PC-3 (cell line): Measurements from ENCODE around the gene IL10. TPM values are rescaled to one million over a fixed set of nuclear protein-coding genes. Genes with fewer than 3 reads are reported as not detected.

Experiments used
- ATAC-seq: fragments of 200-7000 bp; cut with Tn5 transposase; 2 replicates; pipeline ENCODE4 v1.9.1; 2020; ENCODE audit warnings: mild to moderate bottlenecking, moderate library complexity
- BruUV-seq: library from RNA; stranded (reverse); fragments of 400-500 nt; replicated peaks from 2 replicates; lab custom pipeline; 2021; lab: Mats Ljungman, UMichigan
- CTCF ChIA-PET: fragments of 300-600 bp; sonication (Branson Sonifier 250); formaldehyde crosslinking; loops from one replicate; lab custom pipeline; 2022; ENCODE audit warnings: antibody characterized with exemption; lab: Charles Lee
- POLR2A ChIA-PET: fragments of 300-600 bp; sonication (Branson Sonifier 250); formaldehyde crosslinking; loops from one replicate; lab custom pipeline; 2022; ENCODE audit warnings: antibody characterized with exemption; ENCODE audit not compliant: unreplicated experiment; lab: Charles Lee
- DNase-seq: peaks from one replicate; pipeline ENCODE4 v3.0.0-alpha.2; 2015
- H2AFZ ChIP-seq: fragments of 300-600 bp; sonication (generic); 2 replicates; pipeline ENCODE4 v1.6.0; 2016; ENCODE audit warnings: antibody characterized with exemption, low read length
- H3F3A ChIP-seq: fragments of 300-600 bp; sonication (generic); one replicate; pipeline ENCODE4 v1.6.0; 2017; ENCODE audit warnings: antibody characterized with exemption, low read length, control low read depth, mild to moderate bottlenecking; ENCODE audit not compliant: unreplicated experiment
- H3K27ac ChIP-seq: fragments of 300-600 bp; sonication (generic); 2 replicates; pipeline ENCODE4 v1.5.1; 2016; ENCODE audit warnings: mild to moderate bottlenecking, low read length
- H3K27me3 ChIP-seq: fragments of 300-600 bp; sonication (generic); 2 replicates; pipeline ENCODE4 v1.6.1; 2016; ENCODE audit warnings: low read length, mixed read lengths
- H3K36me3 ChIP-seq: fragments of 300-600 bp; sonication (generic); 2 replicates; pipeline ENCODE4 v1.6.1; 2016; ENCODE audit warnings: low read depth, mixed run types, low read length, mixed read lengths
- H3K4me1 ChIP-seq: fragments of 300-600 bp; sonication (generic); 2 replicates; pipeline ENCODE4 v1.5.1; 2016; ENCODE audit warnings: low read length; ENCODE audit not compliant: insufficient read depth
- H3K4me2 ChIP-seq: fragments of 300-600 bp; sonication (generic); 2 replicates; pipeline ENCODE4 v1.6.0; 2016; ENCODE audit warnings: low read length
- H3K4me3 ChIP-seq: fragments of 300-600 bp; sonication (generic); 2 replicates; pipeline ENCODE4 v1.5.1; 2016; ENCODE audit warnings: mild to moderate bottlenecking, low read length, mixed read lengths
- H3K79me2 ChIP-seq: fragments of 300-600 bp; sonication (generic); 2 replicates; pipeline ENCODE4 v1.6.1; 2017; ENCODE audit warnings: low read length, mixed read lengths
- H3K9ac ChIP-seq: fragments of 300-600 bp; sonication (generic); 2 replicates; pipeline ENCODE4 v1.6.0; 2016; ENCODE audit warnings: mild to moderate bottlenecking, low read length
- H3K9me2 ChIP-seq: fragments of 300-600 bp; sonication (generic); replicated peaks from 2 replicates; pipeline ENCODE4 v1.6.1; 2016; ENCODE audit warnings: mixed run types, low read length, mixed read lengths
- H3K9me3 ChIP-seq: fragments of 300-600 bp; sonication (generic); 2 replicates; pipeline ENCODE4 v1.6.1; 2016; ENCODE audit warnings: low read length, mixed read lengths
- H4K20me1 ChIP-seq: fragments of 300-600 bp; sonication (generic); 2 replicates; pipeline ENCODE4 v1.6.1; 2016; ENCODE audit warnings: low read length, mixed read lengths
- EZH2 ChIP-seq: fragments of 300-600 bp; sonication (generic); IDR thresholded peaks from one replicate; pipeline ENCODE4 v1.6.1; 2017; ENCODE audit warnings: antibody characterized with exemption, mild to moderate bottlenecking, low read length; ENCODE audit not compliant: unreplicated experiment
- EZH2phosphoT487 ChIP-seq: fragments of 300-600 bp; sonication (generic); IDR thresholded peaks from 2 replicates; pipeline ENCODE4 v1.6.1; 2018; ENCODE audit warnings: mild to moderate bottlenecking, antibody characterized with exemption, low read length, borderline replicate concordance
- intact Hi-C: fragments of 100-400 bp; cut with micrococcal nuclease; formaldehyde crosslinking; loops from 2 replicates; pipeline ENCODE4 v1.9.0; 2023
- total RNA-seq: library from RNA; depleted of rRNA; stranded (reverse); fragments of >200 nt; gene quantifications from 2 replicates; pipeline ENCODE4 v1.2.3, GENCODE V29; 2014
- TF ChIP-seq, protein P1 (sequence below): fragments of 300-600 bp; sonication (generic); conservative IDR thresholded peaks from 2 replicates; pipeline ENCODE4 v1.5.1; 2017; ENCODE audit warnings: antibody characterized with exemption, low read depth, mild to moderate bottlenecking, low read length

IL10 gene
- total RNA-seq, 1 experiment from 2014 or later, result not detected

DNA sequence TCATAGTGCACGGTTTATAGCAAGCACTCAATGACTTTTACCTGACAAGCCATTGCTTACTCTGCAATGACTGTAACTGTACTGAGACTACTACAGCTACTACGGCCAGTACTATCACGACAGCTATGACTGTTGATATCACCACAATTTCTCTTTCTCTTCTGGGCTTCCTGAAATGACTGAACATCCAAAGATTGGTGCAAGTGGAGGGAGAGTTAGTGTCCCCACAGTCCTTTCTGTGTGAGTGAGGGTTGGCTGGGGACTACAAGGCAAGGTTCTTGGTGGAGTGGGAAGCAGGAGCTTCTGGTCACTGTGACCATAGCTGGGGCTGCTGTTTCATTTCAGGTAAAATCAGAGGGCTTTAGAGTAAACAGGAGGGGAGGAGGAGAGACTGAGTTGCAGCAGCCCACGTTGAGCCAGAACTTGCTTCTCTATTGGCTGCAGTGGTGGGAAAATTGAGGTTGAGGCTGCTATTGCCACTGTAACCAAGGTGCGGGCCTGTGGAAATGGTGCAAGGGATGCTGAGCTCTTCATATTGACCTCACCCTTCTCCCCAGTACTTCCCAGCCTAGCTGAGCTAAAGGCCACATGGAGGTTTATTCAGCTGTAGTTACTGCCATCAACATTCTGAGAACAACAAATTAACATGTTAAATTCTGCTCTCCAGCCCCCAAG is 14.1 kb upstream of the IL10 start:
- no peaks in the 10 kb centered on the region for H3F3A ChIP-seq
- ChIA-PET CTCF (no interaction called here), POLR2A (no interaction called here)
- no TSS peak for BruUV-seq
- no peak overlapping the region for H3K4me2 ChIP-seq
- H3K36me3 ChIP-seq, result no peaks in the 10 kb centered on the region
- no peaks in the 10 kb centered on the region for H4K20me1 ChIP-seq
- H3K9me3 ChIP-seq, result no peaks in the 10 kb centered on the region
- H3K9me2 ChIP-seq, result no peaks in the 10 kb centered on the region
- peaks cover 74% of the 10 kb centered on the region for H3K27me3 ChIP-seq
- no peaks in the 10 kb centered on the region for H3K79me2 ChIP-seq
- DNase-seq (no peak), ATAC-seq (no peak)
- no peak overlapping the region for H3K27ac ChIP-seq
- no peak overlapping the region for H2AFZ ChIP-seq
- no peak overlapping the region for H3K4me3 ChIP-seq
- TF ChIP-seq EZH2 (no peak), EZH2phosphoT487 (no peak)
- TF ChIP-seq, protein P1, sequence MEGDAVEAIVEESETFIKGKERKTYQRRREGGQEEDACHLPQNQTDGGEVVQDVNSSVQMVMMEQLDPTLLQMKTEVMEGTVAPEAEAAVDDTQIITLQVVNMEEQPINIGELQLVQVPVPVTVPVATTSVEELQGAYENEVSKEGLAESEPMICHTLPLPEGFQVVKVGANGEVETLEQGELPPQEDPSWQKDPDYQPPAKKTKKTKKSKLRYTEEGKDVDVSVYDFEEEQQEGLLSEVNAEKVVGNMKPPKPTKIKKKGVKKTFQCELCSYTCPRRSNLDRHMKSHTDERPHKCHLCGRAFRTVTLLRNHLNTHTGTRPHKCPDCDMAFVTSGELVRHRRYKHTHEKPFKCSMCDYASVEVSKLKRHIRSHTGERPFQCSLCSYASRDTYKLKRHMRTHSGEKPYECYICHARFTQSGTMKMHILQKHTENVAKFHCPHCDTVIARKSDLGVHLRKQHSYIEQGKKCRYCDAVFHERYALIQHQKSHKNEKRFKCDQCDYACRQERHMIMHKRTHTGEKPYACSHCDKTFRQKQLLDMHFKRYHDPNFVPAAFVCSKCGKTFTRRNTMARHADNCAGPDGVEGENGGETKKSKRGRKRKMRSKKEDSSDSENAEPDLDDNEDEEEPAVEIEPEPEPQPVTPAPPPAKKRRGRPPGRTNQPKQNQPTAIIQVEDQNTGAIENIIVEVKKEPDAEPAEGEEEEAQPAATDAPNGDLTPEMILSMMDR, result no peak
- H3K4me1 ChIP-seq, result no peaks in the 10 kb centered on the region
- H3K9ac ChIP-seq, result no peak overlapping the region
- intact Hi-C loops, result no loop called here

DNA sequence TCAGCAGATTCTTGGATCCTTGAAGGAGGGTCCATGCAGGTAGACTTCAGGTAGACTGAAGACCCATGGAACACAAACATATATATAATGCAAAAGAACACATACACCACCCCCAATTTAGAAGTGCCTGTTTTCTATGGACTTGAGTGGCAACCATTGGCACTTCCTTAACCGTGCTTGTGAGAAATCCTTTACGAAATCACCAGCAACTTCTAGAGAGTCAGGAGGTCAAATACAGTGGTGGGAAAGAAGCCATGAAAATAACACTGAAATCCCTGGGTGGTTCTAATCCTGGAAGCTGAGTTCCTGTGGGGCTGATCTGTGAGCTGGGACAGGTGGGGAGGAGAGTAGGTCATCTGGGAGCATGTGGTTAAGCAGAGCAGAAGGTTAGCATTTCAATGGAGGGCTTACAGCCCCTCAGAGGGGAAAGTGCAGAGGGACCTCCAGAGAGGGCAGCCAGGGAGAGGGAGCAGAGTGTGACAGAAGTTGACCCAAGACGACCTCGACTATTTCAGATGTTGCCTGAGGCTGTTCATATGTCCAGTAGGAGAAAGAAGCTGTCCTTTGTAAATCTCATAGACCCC is 13.0 kb upstream of the IL10 start:
- DNase-seq, result no peak
- BruUV-seq, result no TSS peak
- no peaks in the 10 kb centered on the region for H3F3A ChIP-seq
- H3K79me2 ChIP-seq, result no peaks in the 10 kb centered on the region
- no peaks in the 10 kb centered on the region for H3K4me1 ChIP-seq
- H2AFZ ChIP-seq, result no peak overlapping the region
- peaks cover 67% of the 10 kb centered on the region for H3K27me3 ChIP-seq
- H3K9me2 ChIP-seq, result no peaks in the 10 kb centered on the region
- intact Hi-C loops, result no loop called here
- POLR2A ChIA-PET, result no interaction called here
- H3K36me3 ChIP-seq, result no peaks in the 10 kb centered on the region
- TF ChIP-seq EZH2 (no peak), EZH2phosphoT487 (no peak)
- TF ChIP-seq, protein P1, result no peak
- no peak overlapping the region for H3K4me2 ChIP-seq
- no peak overlapping the region for H3K9ac ChIP-seq
- CTCF ChIA-PET, result no interaction called here
- no peaks in the 10 kb centered on the region for H3K9me3 ChIP-seq
- H4K20me1 ChIP-seq, result no peaks in the 10 kb centered on the region
- no peak for ATAC-seq
- H3K4me3 ChIP-seq, result no peak overlapping the region
- H3K27ac ChIP-seq, result no peak overlapping the region

DNA sequence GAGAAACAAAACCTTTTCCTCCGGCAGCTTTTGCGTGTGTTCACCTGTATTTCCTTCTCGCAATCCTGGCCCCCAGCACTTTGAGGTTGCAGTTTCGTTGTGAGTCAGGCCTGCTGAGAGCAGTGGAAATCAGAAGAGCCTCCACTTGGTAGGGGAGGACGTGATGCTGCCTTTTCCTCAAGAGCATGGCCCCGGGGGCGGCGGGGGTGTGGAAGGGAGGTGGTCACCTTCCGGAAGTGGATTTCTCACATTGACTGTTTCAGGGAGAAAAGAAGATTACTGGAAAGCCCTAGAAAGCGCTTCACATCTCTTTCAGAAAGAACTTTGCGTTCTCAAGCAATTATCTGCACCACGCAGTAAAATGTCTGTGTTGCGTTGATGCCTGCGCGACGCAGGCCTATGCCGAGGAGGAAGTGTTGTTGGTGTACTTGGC is 12.2 kb upstream of the IL10 start:
- Histone ChIP-seq H3K9me3 (no peaks in the 10 kb centered on the region), H3K27ac (no peak overlapping the region), H2AFZ (no peak overlapping the region), H3F3A (no peaks in the 10 kb centered on the region), H3K36me3 (no peaks in the 10 kb centered on the region), H3K9me2 (no peaks in the 10 kb centered on the region), H4K20me1 (no peaks in the 10 kb centered on the region), H3K4me1 (no peaks in the 10 kb centered on the region), H3K4me2 (no peak overlapping the region), H3K9ac (no peak overlapping the region), H3K27me3 (peaks cover 59% of the 10 kb centered on the region), H3K4me3 (no peak overlapping the region), H3K79me2 (no peaks in the 10 kb centered on the region)
- no peak for TF ChIP-seq EZH2
- no peak for TF ChIP-seq EZH2phosphoT487
- TF ChIP-seq, protein P1, result no peak
- DNase-seq (no peak), ATAC-seq (no peak)
- intact Hi-C loops, result no loop called here
- ChIA-PET POLR2A (no interaction called here), CTCF (no interaction called here)
- BruUV-seq, result no TSS peak
